ENCODE results near the gene TANGO2.

DNA sequence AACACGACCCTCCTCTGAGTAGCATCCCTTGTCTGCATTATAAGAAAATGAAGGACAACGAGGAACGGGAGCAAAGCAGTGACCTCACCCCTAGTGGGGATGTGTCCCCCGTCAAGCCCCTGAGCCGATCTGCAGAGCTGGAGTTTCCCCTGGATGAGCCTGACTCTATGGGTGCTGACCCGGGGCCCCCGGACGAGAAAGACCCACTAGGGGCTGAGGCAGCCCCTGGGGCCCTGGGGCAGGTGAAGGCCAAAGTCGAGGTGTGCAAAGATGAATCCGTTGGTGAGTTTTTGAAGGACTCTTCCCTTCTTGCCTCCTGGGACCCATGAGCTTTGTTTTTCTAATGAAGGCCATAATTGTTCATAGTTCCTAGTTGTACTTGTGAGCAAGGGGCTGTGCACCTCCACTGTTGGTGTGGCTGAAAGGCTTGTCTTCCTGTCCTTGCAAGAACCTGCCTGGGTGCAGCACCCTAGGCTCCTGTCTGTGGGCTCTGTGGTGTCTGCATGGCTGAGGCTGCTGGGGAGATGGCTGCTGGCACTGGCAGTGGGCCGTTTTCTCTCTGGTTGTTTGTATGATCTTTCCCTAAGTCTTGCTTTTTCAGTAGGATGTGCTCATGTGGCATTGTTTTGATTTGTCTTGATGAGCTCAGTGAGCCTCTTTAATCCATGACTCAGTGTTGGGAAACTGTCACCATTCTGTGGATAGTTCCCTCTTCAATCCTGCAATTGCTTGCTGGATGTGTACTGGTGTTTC lies 69.2 kb downstream of the TANGO2 start:
- TF ChIP-seq EZH2 (IDR thresholded peaks at IDR 0.05; ENCODE audit: insufficient read depth, poor library complexity, severe bottlenecking) (no peak), EZH2phosphoT487 (IDR thresholded peaks at IDR 0.05; ENCODE audit: insufficient read depth, low read depth) (no peak)

All from GM23248 (cell line).